K562 (cell line): ENCODE results near the gene DCAF5. TPM values are rescaled to one million over a fixed set of nuclear protein-coding genes. Genes with fewer than 3 reads are reported as not detected.

Experiments
- ATAC-seq: fragments of 200-7000 bp; cut with Tn5 transposase; 3 replicates; pipeline ENCODE4 v1.9.1; 2020; ENCODE audit warnings: moderate library complexity
- BruUV-seq: library from RNA; stranded (reverse); fragments of 400-500 nt; replicated peaks from 2 replicates; lab custom pipeline; 2021; lab: Mats Ljungman, UMichigan
- CTCF ChIA-PET: fragments of 300-600 bp; formaldehyde crosslinking; extraction: SDS; loops from one replicate; lab custom pipeline; 2021; ENCODE audit warnings: low intra/inter-chr PET ratio; lab: Yijun Ruan, JAX
- POLR2A ChIA-PET: fragments of 300-600, 350-650 bp; sonication (Branson Sonifier 250); formaldehyde crosslinking; extraction: SDS; loops from one replicate; lab custom pipeline; 2021; ENCODE audit warnings: antibody characterized with exemption, inconsistent platforms; lab: Yijun Ruan, JAX
- DNase-seq, 4 experiments: peaks; one replicate each; pipeline versions ENCODE4 v3.0.0 to v3.0.0-alpha.2; 2011 to 2018; ENCODE audit warnings: low spot score in 3 of 4, mixed read lengths in 3 of 4; ENCODE audit errors: extremely low read depth in 1 of 4
- FAIRE-seq: peaks from 2 replicates; lab custom pipeline; 2011; peaks lifted over from hg19 to GRCh38; lab: Jason Lieb, UNC
- H2AFZ ChIP-seq: 2 replicates; pipeline ENCODE4 v1.6.0; 2011; ENCODE audit warnings: low read depth, low read length, control low read depth, inconsistent platforms
- H3K27ac ChIP-seq: fragments of 200-600 bp; 3 replicates; pipeline ENCODE4 v1.8.0; 2011; ENCODE audit warnings: low read depth, mild to moderate bottlenecking, control low read depth, inconsistent platforms, low read length, moderate library complexity, mixed read lengths; ENCODE audit errors: extremely low read depth
- H3K27me3 ChIP-seq, 2 experiments: fragments of 300-600 bp in 1 of 2; 2 replicates in 1 of 2; 3 replicates in 1 of 2; pipeline versions ENCODE4 v1.6.0 to v1.8.0; 2011; ENCODE audit warnings: inconsistent platforms in 2 of 2, low read length in 2 of 2, mild to moderate bottlenecking in 1 of 2, mixed read lengths in 1 of 2, moderate library complexity in 1 of 2; ENCODE audit not compliant: control insufficient read depth in 2 of 2, insufficient read depth in 2 of 2
- H3K36me3 ChIP-seq: fragments of 300-600 bp; 3 replicates; pipeline ENCODE4 v1.8.0; 2011; ENCODE audit warnings: mild to moderate bottlenecking, low read length, inconsistent platforms; ENCODE audit not compliant: control insufficient read depth, insufficient read depth
- H3K4me1 ChIP-seq, 2 experiments: fragments of 200-600 bp in 1 of 2; replicated peaks in 1 of 2; 2 replicates in 1 of 2; 3 replicates in 1 of 2; pipeline versions ENCODE4 v1.5.1 to v1.8.0; 2011; ENCODE audit warnings: inconsistent platforms in 2 of 2, low read length in 2 of 2, mild to moderate bottlenecking in 1 of 2, mixed read lengths in 1 of 2, moderate library complexity in 1 of 2; ENCODE audit not compliant: control insufficient read depth in 2 of 2, insufficient read depth in 2 of 2
- H3K4me2 ChIP-seq: 2 replicates; pipeline ENCODE4 v1.6.1; 2011; ENCODE audit warnings: low read length, control low read depth, inconsistent platforms, mixed read lengths; ENCODE audit not compliant: insufficient read depth
- H3K4me3 ChIP-seq: fragments of 200-600 bp; sonication (generic), shearing (Covaris generic); 2 replicates; pipeline ENCODE4 v1.5.1; 2016; ENCODE audit warnings: control low read depth, inconsistent platforms
- H3K79me2 ChIP-seq: fragments of 200-600 bp; 3 replicates; pipeline ENCODE4 v1.8.0; 2011; ENCODE audit warnings: low read length, inconsistent platforms; ENCODE audit not compliant: control insufficient read depth, insufficient read depth
- H3K9ac ChIP-seq, 2 experiments: 2 replicates each; pipeline versions ENCODE4 v1.6.0 to v1.6.1; 2011; ENCODE audit warnings: low read depth in 2 of 2, low read length in 2 of 2, control low read depth in 1 of 2, inconsistent platforms in 1 of 2, mild to moderate bottlenecking in 1 of 2, mixed read lengths in 1 of 2; ENCODE audit not compliant: insufficient read depth in 1 of 2
- H3K9me1 ChIP-seq: one replicate; pipeline ENCODE4 v1.6.0; 2011; ENCODE audit warnings: inconsistent platforms, mild to moderate bottlenecking, low read length, moderate library complexity; ENCODE audit not compliant: control insufficient read depth, insufficient read depth
- H3K9me3 ChIP-seq: replicated peaks from 2 replicates; pipeline ENCODE4 v1.5.1; 2011; ENCODE audit warnings: low read depth, low read length, inconsistent platforms; ENCODE audit not compliant: control insufficient read depth, insufficient read depth
- H4K20me1 ChIP-seq: replicated peaks from 2 replicates; pipeline ENCODE4 v1.6.1; 2011; ENCODE audit warnings: low read length, inconsistent platforms, mixed read lengths; ENCODE audit not compliant: control insufficient read depth, insufficient read depth
- CREB1 ChIP-seq, 2 experiments: sonication (generic) in 1 of 2; formaldehyde crosslinking in 1 of 2; IDR thresholded peaks; 2 replicates each; pipeline versions ENCODE4 v1.6.1 to v1.8.0; 2012 to 2022; ENCODE audit warnings: inconsistent platforms in 1 of 2, mild to moderate bottlenecking in 1 of 2, missing genetic modification reagents in 1 of 2, moderate library complexity in 1 of 2
- CREB5 ChIP-seq: fragments of 250-450 bp; sonication (Bioruptor Pico); IDR thresholded peaks from 2 replicates; pipeline ENCODE4 v1.5.0; 2020; ENCODE audit warnings: mild to moderate bottlenecking
- DACH1 ChIP-seq: fragments of 450-650 bp; IDR thresholded peaks from 2 replicates; pipeline ENCODE4 v1.6.1; 2018; ENCODE audit not compliant: partially characterized antibody
- ID3 ChIP-seq, 2 experiments: fragments of 250-450 bp in 1 of 2; fragments of 450-650 bp in 1 of 2; sonication (Bioruptor Pico) in 1 of 2; IDR thresholded peaks; 2 replicates each; pipeline versions ENCODE4 v1.6.1 to v1.8.0; 2016 to 2021; ENCODE audit warnings: mild to moderate bottlenecking in 2 of 2, moderate library complexity in 2 of 2, missing compliant biosample characterization in 1 of 2, missing genetic modification characterization in 1 of 2
- KDM2B ChIP-seq: fragments of 250-450 bp; sonication (Bioruptor Pico); IDR thresholded peaks from 2 replicates; pipeline ENCODE4 v1.8.0; 2021; ENCODE audit warnings: mild to moderate bottlenecking, moderate library complexity
- NR4A1 ChIP-seq, 2 experiments: fragments of 250-450 bp in 1 of 2; fragments of 450-650 bp in 1 of 2; sonication (Bioruptor Pico) in 1 of 2; IDR thresholded peaks; 2 replicates each; pipeline versions ENCODE4 v1.4.0 to v1.6.1; 2016 to 2020; ENCODE audit warnings: mild to moderate bottlenecking in 2 of 2, missing compliant biosample characterization in 1 of 2, missing genetic modification characterization in 1 of 2, moderate library complexity in 1 of 2
- PML ChIP-seq: IDR thresholded peaks from 2 replicates; pipeline ENCODE4 v1.6.1; 2012; ENCODE audit warnings: low read length, inconsistent platforms
- PRPF4 ChIP-seq: fragments of 200-400 bp; formaldehyde crosslinking; IDR thresholded peaks from one replicate; pipeline ENCODE4 v1.6.1; 2017; ENCODE audit warnings: low read length, low read depth, mild to moderate bottlenecking; ENCODE audit not compliant: insufficient read depth, poor library complexity, severe bottlenecking
- RAD21 ChIP-seq, 2 experiments: fragments of 250-450 bp in 1 of 2; fragments of 450-650 bp in 1 of 2; sonication (Bioruptor Pico) in 1 of 2; formaldehyde crosslinking in 1 of 2; IDR thresholded peaks in 1 of 2; conservative IDR thresholded peaks in 1 of 2; 2 replicates each; pipeline versions ENCODE4 v1.4.0 to v1.8.0; 2020 to 2022; ENCODE audit warnings: mild to moderate bottlenecking in 2 of 2, moderate library complexity in 1 of 2
- SNRNP70 ChIP-seq: fragments of 200-400 bp; formaldehyde crosslinking; optimal IDR thresholded peaks from 2 replicates; pipeline ENCODE3; 2017; ENCODE audit warnings: low read depth, low read length
- ZBTB17 ChIP-seq: fragments of 450-650 bp; formaldehyde crosslinking; IDR thresholded peaks from 2 replicates; pipeline ENCODE4 v1.4.0; 2020; ENCODE audit warnings: mild to moderate bottlenecking
- ZMIZ1 ChIP-seq, 2 experiments: fragments of 150-350 bp in 1 of 2; IDR thresholded peaks; 2 replicates each; pipeline ENCODE4 v1.6.1; 2012 to 2016; ENCODE audit warnings: low read depth in 2 of 2, low read length in 2 of 2, mild to moderate bottlenecking in 1 of 2, moderate library complexity in 1 of 2
- ZNF780A ChIP-seq: fragments of 250-450 bp; sonication (Bioruptor Pico); IDR thresholded peaks from 2 replicates; pipeline ENCODE4 v1.5.0; 2021; ENCODE audit warnings: mild to moderate bottlenecking
- WGBS: fragments of 100-300 bp; shearing (Covaris generic); methylation state at CpG from one replicate; pipeline ENCODE4 v1.1.6; 2016; ENCODE audit warnings: low coverage, mixed read lengths; ENCODE audit not compliant: insufficient coverage; ENCODE audit errors: missing lambda C conversion rate; 5-methylcytosine and 5-hydroxymethylcytosine counted together
- in situ Hi-C: fragments of 300-500 bp; cut with MboI; formaldehyde crosslinking; loops from 4 replicates; pipeline ENCODE4 v1.15.0; 2018; ENCODE audit warnings: inconsistent platforms, mixed read lengths
- intact Hi-C: fragments of 100-400 bp; cut with micrococcal nuclease; formaldehyde crosslinking; loops from 2 replicates; pipeline ENCODE4 v1.14.2; 2022
- polyA plus RNA-seq, 8 experiments: library from polyadenylated mRNA; depleted of rRNA in 4 of 8; stranded (reverse) in 5 of 8; unstranded in 3 of 8; fragments of >200 nt; fragmentation: Nextera tagmentation in 2 of 8; fragmentation: Illumina TruSeq in 1 of 8; extraction: Ambion mirVana in 2 of 8; extraction: Trizol in 1 of 8; gene quantifications; 2 replicates each; pipeline versions ENCODE4 v1.2.1 to v1.2.3, GENCODE V29; 2011 to 2014; ENCODE audit warnings: inconsistent platforms in 1 of 8, missing spikeins in 1 of 8
- total RNA-seq, 7 experiments: library from RNA; depleted of rRNA in 6 of 7; stranded (reverse); fragments of >200 nt in 6 of 7; fragmentation: Illumina TruSeq in 2 of 7; extraction: Trizol in 2 of 7; gene quantifications; 2 replicates each; pipeline versions ENCODE4 v1.2.1 to v1.2.3, GENCODE V29; 2011 to 2021; ENCODE audit warnings: low replicate concordance in 1 of 7

The DCAF5 gene
- total and polyA plus RNA-seq, 9 of the 15 experiments (the other 6 are each of a cell fraction or from before 2014, with no cell fraction given): 5.6 to 24.1 (median 12.7) TPM

- Histone ChIP-seq H3K4me3 (peak within 1 kb of the TSS; percentile 63), H2AFZ (peak within 1 kb of the TSS; percentile 89), H3K4me2 (peak within 1 kb of the TSS; percentile 77), H3K4me1 (peaks cover 0 to 5% of the 10 kb centered on the region in 2 experiments; a peak in 2 of 5 replicates), H3K9ac (peak within 1 kb of the TSS; percentile 62 to 94), H3K9me1 (no peaks in the 10 kb centered on the region), H3K9me3 (no peaks in the 10 kb centered on the region), H3K27me3 (no peaks in the 10 kb centered on the region), H3K79me2 (peaks cover 5% of the 10 kb centered on the region), H3K27ac (peak within 1 kb of the TSS; percentile 58), H4K20me1 (no peaks in the 10 kb centered on the region), H3K36me3 (no peaks in the 10 kb centered on the region)
- under 1% methylated on average over 33 of the region's 58 CpGs for WGBS
- peak; percentile 90 for FAIRE-seq
- BruUV-seq: no TSS peak
- CTCF ChIA-PET: no interaction called here
- ATAC-seq: peak; percentile 98
- in situ Hi-C loops (no loop called here), intact Hi-C loops (loop anchor here (5.0 kb wide), 1 partner anchor 39 kb away; the partner anchor contains the start of gene DCAF5)
- peak; percentile 72 to 92 (median 81) for DNase-seq
- POLR2A ChIA-PET: interaction anchor here (0.6 to 1.1 kb wide), 6 partner anchors 10 to 170 kb away, joined by 3 to 5 read pairs (median 4); no protein-coding TSS in a partner anchor
- TF ChIP-seq CREB1 (IDR thresholded peaks at IDR 0.05) (peak; percentile 43; the same call in 1 of the 2 replicates), CREB1 (CRISPR knock-in tag; IDR thresholded peaks at IDR 0.05) (no peak), PRPF4 (no peak), KDM2B (CRISPR knock-in tag) (no peak), ZBTB17 (CRISPR knock-in tag) (peak; percentile 30; the same call in 1 of the 2 replicates), ZNF780A (CRISPR knock-in tag) (no peak), PML (no peak), DACH1 (peak; percentile 70), NR4A1 (CRISPR knock-in tag; IDR thresholded peaks at IDR 0.05) (no peak), NR4A1 (tag; IDR thresholded peaks at IDR 0.05) (0 out of 2 replicates have a peak, but pooled peaks have one; percentile 37), SNRNP70 (no peak), RAD21 (CRISPR knock-in tag; conservative IDR thresholded peaks at IDR 0.05 in 1 of 2, IDR thresholded peaks at IDR 0.05 in 1 of 2) (no peak), ID3 (CRISPR knock-in tag; IDR thresholded peaks at IDR 0.05) (no peak), ID3 (tag; IDR thresholded peaks at IDR 0.05) (peak; percentile 82), CREB5 (no peak), ZMIZ1 (IDR thresholded peaks at IDR 0.05; ENCODE audit: low read depth in 2 of 2, low read length in 2 of 2) (peak in 1 of 2 experiments; percentile 19; a peak in 1 of 4 replicates)
Measured at GRCh38 chr14:69191340-69192111, 38.6 kb upstream of the DCAF5 start, which contains the start of gene EXD2. Gene EXD2 (plus strand): TSS chr14:69191498. CDS start chr14:69209471, 17,973 bp downstream.
